Mesothelial cell of epicardium (in vitro differentiated cells): Measurements from ENCODE around the gene ATXN7L1. TPM values are rescaled to one million over a fixed set of nuclear protein-coding genes. Genes with fewer than 3 reads are reported as not detected.

Source experiments
- DNase-seq, 2 experiments: peaks; one replicate each; pipeline ENCODE4 v3.0.0; 2021; ENCODE audit warnings: low spot score in 2 of 2; ENCODE audit not compliant: unreplicated experiment in 2 of 2
- H3K27ac Mint-ChIP-seq: 2 replicates; pipeline ENCODE4 v1.8.0; 2021; ENCODE audit warnings: mixed read lengths
- H3K27me3 Mint-ChIP-seq: 2 replicates; pipeline ENCODE4 v1.8.0; 2021; ENCODE audit warnings: low read depth, mixed read lengths
- H3K36me3 Mint-ChIP-seq: 2 replicates; pipeline ENCODE4 v1.8.0; 2021; ENCODE audit warnings: mixed read lengths
- H3K4me1 Mint-ChIP-seq: 2 replicates; pipeline ENCODE4 v1.8.0; 2021; ENCODE audit warnings: mixed read lengths
- H3K4me3 Mint-ChIP-seq: 2 replicates; pipeline ENCODE4 v1.8.0; 2021; ENCODE audit warnings: mild to moderate bottlenecking, moderate library complexity, mixed read lengths
- H3K9me3 Mint-ChIP-seq: 2 replicates; pipeline ENCODE4 v1.8.0; 2021; ENCODE audit warnings: mixed read lengths
- CTCF ChIP-seq: fragments of 200-600 bp; sonication (generic); IDR thresholded peaks from one replicate; pipeline ENCODE4 v1.5.0; 2021; ENCODE audit warnings: antibody characterized with exemption; ENCODE audit not compliant: unreplicated experiment
- total RNA-seq: library from RNA; stranded (reverse); gene quantifications from 3 replicates; pipeline ENCODE4 v1.2.1, GENCODE V29; 2021

Gene ATXN7L1
- total RNA-seq, 1 donor from 2014 or later = 18.0 TPM

GRCh38 chr7:105786520-105787470, 89.6 kb downstream of the ATXN7L1 start:
- peaks cover 3% of the 10 kb centered on the region for H3K4me1 Mint-ChIP-seq
- no peak for DNase-seq
- no peaks in the 10 kb centered on the region for H3K9me3 Mint-ChIP-seq
- no peak overlapping the region for H3K4me3 Mint-ChIP-seq
- H3K27me3 Mint-ChIP-seq = no peaks in the 10 kb centered on the region
- no peak overlapping the region for H3K27ac Mint-ChIP-seq
- H3K36me3 Mint-ChIP-seq = peaks cover 6% of the 10 kb centered on the region
- no peak for TF ChIP-seq CTCF

- Mint-ChIP-seq H3K27ac (no peak overlapping the region), H3K27me3 (no peaks in the 10 kb centered on the region), H3K36me3 (peaks cover 9% of the 10 kb centered on the region), H3K4me3 (no peak overlapping the region), H3K9me3 (no peaks in the 10 kb centered on the region), H3K4me1 (no peaks in the 10 kb centered on the region)
- no peak for TF ChIP-seq CTCF
- DNase-seq = no peak
These were observed 93.9 kb downstream of the ATXN7L1 start for GRCh38 chr7:105782391-105783042.

DNA sequence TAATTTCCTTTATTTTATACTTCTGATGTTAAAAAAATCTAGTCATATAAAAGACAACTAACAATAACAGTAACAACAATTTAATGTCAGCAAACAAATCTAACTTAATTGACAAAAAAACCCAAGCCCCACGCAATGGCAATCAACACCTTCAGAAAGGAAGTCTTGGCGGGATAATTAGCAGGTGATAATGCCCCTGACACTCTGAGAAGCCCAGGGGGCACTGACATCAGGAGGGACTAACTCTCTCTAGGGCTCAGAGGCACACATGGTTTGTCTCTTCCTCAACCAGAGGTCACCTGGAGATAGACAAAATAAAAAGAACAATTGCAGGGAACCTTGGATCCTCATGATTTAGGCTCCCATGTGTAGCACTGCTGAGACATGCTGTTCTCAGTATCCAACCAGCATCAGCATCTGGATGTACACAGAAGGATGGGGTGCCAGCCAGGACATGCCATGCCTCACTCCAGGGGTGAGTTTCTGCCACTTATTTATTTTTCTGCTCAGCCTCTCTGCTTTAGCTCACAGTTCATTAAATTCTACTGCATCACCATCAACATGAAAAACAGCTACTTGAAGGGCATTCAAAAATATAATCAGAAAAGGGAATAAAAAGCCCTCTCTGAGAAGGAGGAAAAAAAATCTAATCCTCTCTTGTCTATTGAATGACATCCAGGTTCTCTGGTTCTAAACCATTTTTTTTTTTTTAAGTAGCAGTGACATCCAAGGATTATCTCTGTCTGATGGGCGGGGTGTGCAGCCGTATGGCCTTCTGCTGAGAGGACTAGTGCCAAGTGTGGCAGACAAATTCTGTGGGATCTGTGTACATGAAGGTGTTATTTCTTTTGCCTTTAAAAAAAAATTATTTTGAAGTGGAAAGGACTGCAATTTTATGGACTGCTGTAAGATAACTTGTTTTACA, 96.3 kb downstream of the ATXN7L1 start:
- Mint-ChIP-seq H3K9me3 (no peaks in the 10 kb centered on the region), H3K27me3 (no peaks in the 10 kb centered on the region), H3K36me3 (peaks cover 6% of the 10 kb centered on the region), H3K4me1 (no peaks in the 10 kb centered on the region), H3K27ac (no peak overlapping the region), H3K4me3 (no peak overlapping the region)
- no peak for DNase-seq
- no peak for TF ChIP-seq CTCF

DNA sequence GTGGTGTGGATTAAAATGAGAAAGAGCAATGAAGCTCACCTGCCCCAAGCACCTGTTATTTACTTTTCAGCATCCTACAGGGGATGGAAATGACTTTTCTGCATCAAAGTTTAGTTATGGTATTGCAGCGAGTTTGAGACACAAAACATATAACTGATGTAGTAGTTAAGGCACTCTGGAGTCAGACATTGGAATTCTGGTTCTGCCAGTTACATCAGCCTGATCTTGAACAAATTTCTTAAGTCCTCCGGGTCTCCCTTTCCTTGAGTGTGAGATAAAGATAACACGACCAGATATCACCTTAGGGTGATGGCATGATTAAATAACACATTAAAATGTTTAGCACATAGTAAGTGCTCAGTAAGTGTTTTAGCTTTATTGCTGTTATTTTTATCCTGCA, 97.4 kb downstream of the ATXN7L1 start:
- H3K27ac Mint-ChIP-seq = no peak overlapping the region
- H3K9me3 Mint-ChIP-seq = no peaks in the 10 kb centered on the region
- peaks cover 2% of the 10 kb centered on the region for H3K36me3 Mint-ChIP-seq
- no peaks in the 10 kb centered on the region for H3K27me3 Mint-ChIP-seq
- H3K4me3 Mint-ChIP-seq = no peak overlapping the region
- no peaks in the 10 kb centered on the region for H3K4me1 Mint-ChIP-seq
- TF ChIP-seq CTCF = no peak
- DNase-seq = no peak
